SK-N-SH treated with all-trans-retinoic acid at 6 μM for 48 hours (cell line): ENCODE measurements around the gene DIPK1A.

Experiments used
- BACH2 ChIP-seq: fragments of 250-450 bp; sonication (Bioruptor Pico); IDR thresholded peaks from 2 replicates; pipeline ENCODE4 v1.9.0; 2021; ENCODE audit warnings: mild to moderate bottlenecking, borderline replicate concordance
- RARB ChIP-seq: fragments of 250-450 bp; sonication (Bioruptor Pico); IDR thresholded peaks from 2 replicates; pipeline ENCODE4 v1.8.0; 2021; ENCODE audit warnings: mild to moderate bottlenecking, moderate library complexity
- TCF4 ChIP-seq: fragments of 250-450 bp; sonication (Bioruptor Pico); IDR thresholded peaks from 2 replicates; pipeline ENCODE4 v1.8.0; 2021; ENCODE audit warnings: mild to moderate bottlenecking, moderate library complexity, borderline replicate concordance
- ZFP3 ChIP-seq: fragments of 250-450 bp; sonication (Bioruptor Pico); IDR thresholded peaks from 2 replicates; pipeline ENCODE4 v1.5.0; 2020; ENCODE audit warnings: mild to moderate bottlenecking, moderate library complexity
- ZNF565 ChIP-seq: fragments of 450-650 bp; formaldehyde crosslinking; conservative IDR thresholded peaks from 2 replicates; pipeline ENCODE4 v1.5.0; 2020; ENCODE audit warnings: low read depth, mild to moderate bottlenecking, moderate library complexity
- ZNF8 ChIP-seq: fragments of 450-650 bp; formaldehyde crosslinking; IDR thresholded peaks from 2 replicates; pipeline ENCODE4 v1.5.0; 2020; ENCODE audit warnings: mild to moderate bottlenecking, moderate library complexity
- TF ChIP-seq, protein P1 (sequence below): fragments of 250-450 bp; sonication (Bioruptor Pico); IDR thresholded peaks from 2 replicates; pipeline ENCODE4 v1.5.1; 2020; ENCODE audit warnings: low read depth, mild to moderate bottlenecking, moderate library complexity
- TF ChIP-seq, protein P2 (sequence below): fragments of 250-450 bp; sonication (Bioruptor Pico); IDR thresholded peaks from 2 replicates; pipeline ENCODE4 v1.5.1; 2021; ENCODE audit warnings: mild to moderate bottlenecking, moderate library complexity
- TF ChIP-seq, protein P3 (sequence below): fragments of 250-450 bp; sonication (Bioruptor Pico); IDR thresholded peaks from 2 replicates; pipeline ENCODE4 v1.8.0; 2021; ENCODE audit warnings: low read depth, mild to moderate bottlenecking, moderate library complexity, borderline replicate concordance

DNA sequence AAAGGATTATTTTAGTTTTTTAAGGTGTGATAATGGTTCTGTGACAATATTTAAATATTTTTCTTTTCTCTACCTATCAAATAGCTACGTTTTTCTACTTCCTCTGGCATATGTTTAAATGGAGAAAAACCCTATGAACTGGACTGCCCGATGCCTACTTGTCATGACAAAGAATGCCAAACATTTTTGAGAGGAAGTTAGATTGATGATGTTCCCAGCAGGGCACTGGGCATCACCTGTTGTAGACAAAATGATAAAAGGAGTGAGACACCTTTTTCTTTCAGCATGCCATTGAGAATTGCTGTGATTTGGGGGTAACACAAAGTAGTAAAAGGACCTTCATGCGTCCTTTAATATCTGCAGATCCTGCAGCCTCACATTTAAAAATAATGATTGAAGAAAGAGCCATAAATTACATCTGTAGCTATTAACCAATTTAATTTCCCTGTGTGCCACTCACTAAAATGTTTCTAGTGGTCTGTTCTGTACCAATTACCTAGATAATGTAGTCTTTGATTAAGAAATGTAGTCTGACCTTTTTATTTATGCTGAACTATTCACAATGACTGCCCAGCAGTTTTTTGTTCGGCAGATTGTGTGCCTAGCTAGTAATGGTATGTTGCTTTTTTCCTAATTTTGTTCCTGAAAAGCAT is 81.8 kb downstream of the DIPK1A start:
- TF ChIP-seq RARB (CRISPR knock-in tag) (no peak), BACH2 (no peak), ZNF565 (CRISPR knock-in tag) (no peak), ZNF8 (CRISPR knock-in tag) (no peak), ZFP3 (CRISPR knock-in tag) (no peak), TCF4 (CRISPR knock-in tag) (peak; percentile 51; the same call in 1 of the 2 replicates)
- TF ChIP-seq, protein P1, sequence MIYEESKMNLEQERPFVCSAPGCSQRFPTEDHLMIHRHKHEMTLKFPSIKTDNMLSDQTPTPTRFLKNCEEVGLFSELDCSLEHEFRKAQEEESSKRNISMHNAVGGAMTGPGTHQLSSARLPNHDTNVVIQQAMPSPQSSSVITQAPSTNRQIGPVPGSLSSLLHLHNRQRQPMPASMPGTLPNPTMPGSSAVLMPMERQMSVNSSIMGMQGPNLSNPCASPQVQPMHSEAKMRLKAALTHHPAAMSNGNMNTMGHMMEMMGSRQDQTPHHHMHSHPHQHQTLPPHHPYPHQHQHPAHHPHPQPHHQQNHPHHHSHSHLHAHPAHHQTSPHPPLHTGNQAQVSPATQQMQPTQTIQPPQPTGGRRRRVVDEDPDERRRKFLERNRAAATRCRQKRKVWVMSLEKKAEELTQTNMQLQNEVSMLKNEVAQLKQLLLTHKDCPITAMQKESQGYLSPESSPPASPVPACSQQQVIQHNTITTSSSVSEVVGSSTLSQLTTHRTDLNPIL (CRISPR knock-in tag) = no peak
- TF ChIP-seq, protein P2, sequence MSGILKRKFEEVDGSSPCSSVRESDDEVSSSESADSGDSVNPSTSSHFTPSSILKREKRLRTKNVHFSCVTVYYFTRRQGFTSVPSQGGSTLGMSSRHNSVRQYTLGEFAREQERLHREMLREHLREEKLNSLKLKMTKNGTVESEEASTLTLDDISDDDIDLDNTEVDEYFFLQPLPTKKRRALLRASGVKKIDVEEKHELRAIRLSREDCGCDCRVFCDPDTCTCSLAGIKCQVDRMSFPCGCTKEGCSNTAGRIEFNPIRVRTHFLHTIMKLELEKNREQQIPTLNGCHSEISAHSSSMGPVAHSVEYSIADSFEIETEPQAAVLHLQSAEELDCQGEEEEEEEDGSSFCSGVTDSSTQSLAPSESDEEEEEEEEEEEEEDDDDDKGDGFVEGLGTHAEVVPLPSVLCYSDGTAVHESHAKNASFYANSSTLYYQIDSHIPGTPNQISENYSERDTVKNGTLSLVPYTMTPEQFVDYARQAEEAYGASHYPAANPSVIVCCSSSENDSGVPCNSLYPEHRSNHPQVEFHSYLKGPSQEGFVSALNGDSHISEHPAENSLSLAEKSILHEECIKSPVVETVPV = no peak
- TF ChIP-seq, protein P3, sequence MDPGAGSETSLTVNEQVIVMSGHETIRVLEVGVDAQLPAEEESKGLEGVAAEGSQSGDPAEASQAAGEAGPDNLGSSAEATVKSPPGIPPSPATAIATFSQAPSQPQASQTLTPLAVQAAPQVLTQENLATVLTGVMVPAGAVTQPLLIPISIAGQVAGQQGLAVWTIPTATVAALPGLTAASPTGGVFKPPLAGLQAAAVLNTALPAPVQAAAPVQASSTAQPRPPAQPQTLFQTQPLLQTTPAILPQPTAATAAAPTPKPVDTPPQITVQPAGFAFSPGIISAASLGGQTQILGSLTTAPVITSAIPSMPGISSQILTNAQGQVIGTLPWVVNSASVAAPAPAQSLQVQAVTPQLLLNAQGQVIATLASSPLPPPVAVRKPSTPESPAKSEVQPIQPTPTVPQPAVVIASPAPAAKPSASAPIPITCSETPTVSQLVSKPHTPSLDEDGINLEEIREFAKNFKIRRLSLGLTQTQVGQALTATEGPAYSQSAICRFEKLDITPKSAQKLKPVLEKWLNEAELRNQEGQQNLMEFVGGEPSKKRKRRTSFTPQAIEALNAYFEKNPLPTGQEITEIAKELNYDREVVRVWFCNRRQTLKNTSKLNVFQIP (CRISPR knock-in tag) = no peak
